ENCODE results near the gene TGIF2.

DNA sequence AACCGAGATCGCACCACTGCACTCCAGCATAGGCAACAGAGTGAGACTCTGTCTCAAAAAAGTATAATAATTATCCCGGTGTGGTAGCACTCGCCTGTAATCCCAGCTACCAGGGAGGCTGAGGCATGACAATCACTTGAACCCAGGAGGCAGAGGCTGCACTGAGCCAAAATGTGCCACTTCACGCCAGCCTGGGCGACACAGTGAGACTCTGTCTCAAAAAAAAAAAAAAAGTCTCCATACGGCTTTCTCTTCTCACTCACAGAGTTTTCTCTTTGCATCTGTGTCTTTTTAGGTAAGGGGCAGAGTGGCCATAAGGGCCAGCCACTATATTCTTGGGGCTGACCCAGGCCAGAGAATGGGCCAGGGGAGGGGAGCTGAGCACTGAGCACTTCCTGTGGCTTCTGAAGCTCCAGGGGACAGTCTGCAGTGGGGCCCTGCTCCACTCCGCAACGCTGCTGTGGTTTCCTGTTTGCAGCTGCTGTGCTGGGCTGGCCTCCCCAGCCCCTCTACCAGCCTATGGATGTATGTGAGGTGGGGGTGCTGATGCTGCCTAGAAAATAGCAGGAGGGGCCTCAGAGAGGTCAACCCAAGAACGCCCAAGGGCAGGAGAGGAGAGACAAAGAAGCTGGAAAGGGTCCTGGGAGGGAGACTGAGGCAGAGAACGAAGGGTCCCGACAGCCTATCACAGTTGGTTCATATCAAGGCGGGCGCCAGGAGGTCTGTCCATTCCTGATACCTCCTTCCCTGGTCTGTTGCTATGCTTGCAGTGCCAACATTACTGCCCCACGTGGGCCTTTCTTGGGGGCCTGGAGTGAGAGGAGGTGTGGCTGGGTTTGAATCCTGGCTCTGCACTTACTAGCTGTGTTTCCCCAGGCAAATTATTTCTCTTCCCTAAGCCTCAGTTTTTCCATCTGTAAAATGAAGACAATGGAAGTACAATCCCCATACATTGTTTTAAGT, 56.6 kb downstream of the TGIF2 start:
- TF ChIP-seq, protein P1, sequence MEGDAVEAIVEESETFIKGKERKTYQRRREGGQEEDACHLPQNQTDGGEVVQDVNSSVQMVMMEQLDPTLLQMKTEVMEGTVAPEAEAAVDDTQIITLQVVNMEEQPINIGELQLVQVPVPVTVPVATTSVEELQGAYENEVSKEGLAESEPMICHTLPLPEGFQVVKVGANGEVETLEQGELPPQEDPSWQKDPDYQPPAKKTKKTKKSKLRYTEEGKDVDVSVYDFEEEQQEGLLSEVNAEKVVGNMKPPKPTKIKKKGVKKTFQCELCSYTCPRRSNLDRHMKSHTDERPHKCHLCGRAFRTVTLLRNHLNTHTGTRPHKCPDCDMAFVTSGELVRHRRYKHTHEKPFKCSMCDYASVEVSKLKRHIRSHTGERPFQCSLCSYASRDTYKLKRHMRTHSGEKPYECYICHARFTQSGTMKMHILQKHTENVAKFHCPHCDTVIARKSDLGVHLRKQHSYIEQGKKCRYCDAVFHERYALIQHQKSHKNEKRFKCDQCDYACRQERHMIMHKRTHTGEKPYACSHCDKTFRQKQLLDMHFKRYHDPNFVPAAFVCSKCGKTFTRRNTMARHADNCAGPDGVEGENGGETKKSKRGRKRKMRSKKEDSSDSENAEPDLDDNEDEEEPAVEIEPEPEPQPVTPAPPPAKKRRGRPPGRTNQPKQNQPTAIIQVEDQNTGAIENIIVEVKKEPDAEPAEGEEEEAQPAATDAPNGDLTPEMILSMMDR (IDR thresholded peaks at IDR 0.05; ENCODE audit: low read length) = no peak
- TF ChIP-seq EZH2 (optimal IDR thresholded peaks at IDR 0.05; ENCODE audit: low read depth, low read length) (no peak), EZH2phosphoT487 (IDR thresholded peaks at IDR 0.05; ENCODE audit: low read length) (no peak)

Data from MM.1S (cell line).